GM12892 (cell line): ENCODE results near the gene OR10H2.

Source experiments
- POLR2A ChIP-seq: IDR thresholded peaks from 2 replicates; pipeline ENCODE4 v1.6.1; 2011; ENCODE audit warnings: low read depth, low read length, control low read depth
- POLR2AphosphoS5 ChIP-seq: IDR thresholded peaks from 2 replicates; pipeline ENCODE4 v1.6.1; 2011; ENCODE audit warnings: low read depth, low read length, control low read depth

DNA sequence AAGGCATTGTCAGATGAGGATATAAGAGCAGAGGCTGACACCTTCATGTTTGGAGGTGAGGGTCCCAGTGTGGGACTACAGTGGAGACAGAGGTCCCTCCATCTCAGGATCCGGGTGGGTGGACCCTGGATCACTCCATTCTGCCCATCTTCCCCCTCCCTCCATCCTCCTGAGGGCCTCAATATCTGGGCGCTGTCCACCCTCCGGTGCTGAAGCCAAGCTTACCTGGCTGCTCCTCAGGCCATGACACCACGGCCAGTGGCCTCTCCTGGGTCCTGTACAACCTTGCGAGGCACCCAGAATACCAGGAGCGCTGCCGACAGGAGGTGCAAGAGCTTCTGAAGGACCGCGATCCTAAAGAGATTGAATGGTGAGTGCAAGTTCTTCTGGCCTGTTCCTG is 43.0 kb upstream of the OR10H2 start:
- TF ChIP-seq POLR2AphosphoS5 (no peak), POLR2A (no peak)
